HG03280 (cell line): Measurements from ENCODE around the gene NIT1.

Experiments
- ATAC-seq: cut with Tn5 transposase; IDR thresholded peaks from one replicate; pipeline ENCODE4 v1.9.1; 2021; ENCODE audit warnings: mild to moderate bottlenecking, moderate library complexity; ENCODE audit not compliant: unreplicated experiment

Gene NIT1

GRCh38 chr1:161083748-161084596 lies 33.9 kb upstream of the NIT1 start:
- ATAC-seq, result no peak

- ATAC-seq, result no peak
Observed at GRCh38 chr1:161084597-161084988, 33.3 kb upstream of the NIT1 start.

GRCh38 chr1:161085165-161085564 lies 32.7 kb upstream of the NIT1 start:
- ATAC-seq, result no peak

GRCh38 chr1:161086457-161086856 lies 31.4 kb upstream of the NIT1 start:
- no peak for ATAC-seq

GRCh38 chr1:161088587-161089110 lies 29.3 kb upstream of the NIT1 start:
- ATAC-seq, result no peak

- no peak for ATAC-seq
Observed at GRCh38 chr1:161089251-161089924, 28.5 kb upstream of the NIT1 start, which contains the start of gene NECTIN4. Gene NECTIN4 (minus strand): TSS chr1:161089558. CDS start chr1:161089296, 262 bp downstream.

GRCh38 chr1:161089938-161090337 lies 28.0 kb upstream of the NIT1 start:
- ATAC-seq, result no peak

- ATAC-seq, result no peak
Observed at GRCh38 chr1:161090617-161091016, 27.3 kb upstream of the NIT1 start.

- ATAC-seq, result no peak
Observed at GRCh38 chr1:161091093-161091492, 26.8 kb upstream of the NIT1 start.

- no peak for ATAC-seq
Observed at GRCh38 chr1:161091796-161092507, 26.0 kb upstream of the NIT1 start.

GRCh38 chr1:161092621-161093028 lies 25.3 kb upstream of the NIT1 start:
- no peak for ATAC-seq

GRCh38 chr1:161094481-161094880 lies 23.4 kb upstream of the NIT1 start:
- no peak for ATAC-seq

- no peak for ATAC-seq
Observed at GRCh38 chr1:161095230-161095629, 22.7 kb upstream of the NIT1 start.

- no peak for ATAC-seq
Observed at GRCh38 chr1:161096015-161096414, 21.9 kb upstream of the NIT1 start.

- no peak for ATAC-seq
Observed at GRCh38 chr1:161096530-161096929, 21.4 kb upstream of the NIT1 start.

- peak; percentile 77 for ATAC-seq
Observed at GRCh38 chr1:161098210-161099068, 19.5 kb upstream of the NIT1 start, which contains the start of gene KLHDC9. Gene KLHDC9 (plus strand): TSS chr1:161098361. CDS start chr1:161098536, 175 bp downstream.

GRCh38 chr1:161099090-161099802 lies 18.7 kb upstream of the NIT1 start:
- ATAC-seq, result no peak

GRCh38 chr1:161100556-161100955 lies 17.3 kb upstream of the NIT1 start:
- ATAC-seq, result no peak

- no peak for ATAC-seq
Observed at GRCh38 chr1:161106431-161106830, 11.5 kb upstream of the NIT1 start.

GRCh38 chr1:161111117-161111516 lies 6.8 kb upstream of the NIT1 start:
- no peak for ATAC-seq
